K562 (cell line): ENCODE data around the gene ZNF330.

ENCODE experiments used
- CAMTA2 ChIP-seq: fragments of 250-450 bp; sonication (Bioruptor Pico); conservative IDR thresholded peaks from 2 replicates; pipeline ENCODE4 v1.5.1; 2022
- CHD2 ChIP-seq: IDR thresholded peaks from 2 replicates; pipeline ENCODE4 v1.6.1; 2011; ENCODE audit warnings: low read depth, low read length
- HMG20A ChIP-seq: fragments of 450-650 bp; formaldehyde crosslinking; conservative IDR thresholded peaks from 2 replicates; pipeline ENCODE4 v1.4.0; 2020; ENCODE audit warnings: mild to moderate bottlenecking, mixed read lengths
- NRF1 ChIP-seq, 2 experiments: fragments of 450-650 bp; IDR thresholded peaks in 1 of 2; conservative IDR thresholded peaks in 1 of 2; 2 replicates each; pipeline ENCODE4 v1.6.1; 2014; ENCODE audit warnings: mild to moderate bottlenecking in 2 of 2
- RCOR1 ChIP-seq, 2 experiments: IDR thresholded peaks; 2 replicates each; pipeline ENCODE4 v1.6.1; 2012; ENCODE audit warnings: low read depth in 2 of 2, low read length in 2 of 2, borderline replicate concordance in 1 of 2, improper control_type of control experiment in 1 of 2
- SPI1 ChIP-seq: IDR thresholded peaks from 2 replicates; pipeline ENCODE4 v1.6.1; 2011; ENCODE audit warnings: low read depth, low read length, control low read depth, borderline replicate concordance
- SREBF2 ChIP-seq: sonication (generic); formaldehyde crosslinking; IDR thresholded peaks from 2 replicates; pipeline ENCODE4 v1.4.0; 2020; ENCODE audit warnings: mild to moderate bottlenecking, missing genetic modification reagents
- ZNF76 ChIP-seq: fragments of 250-450 bp; sonication (Bioruptor Pico); IDR thresholded peaks from 2 replicates; pipeline ENCODE4 v1.4.0; 2020; ENCODE audit warnings: mild to moderate bottlenecking, moderate library complexity, borderline replicate concordance
- TF ChIP-seq, protein P1 (sequence below): fragments of 250-450 bp; sonication (Bioruptor Pico); IDR thresholded peaks from 2 replicates; pipeline ENCODE4 v1.5.1; 2021; ENCODE audit warnings: mild to moderate bottlenecking
- TF ChIP-seq, protein P2 (sequence below), 2 experiments: fragments of 450-650 bp in 1 of 2; sonication (generic) in 1 of 2; formaldehyde crosslinking in 1 of 2; IDR thresholded peaks in 1 of 2; conservative IDR thresholded peaks in 1 of 2; 2 replicates each; pipeline versions ENCODE4 v1.6.1 to v1.8.1; 2016 to 2023; ENCODE audit warnings: mild to moderate bottlenecking in 2 of 2, moderate library complexity in 2 of 2, inconsistent platforms in 1 of 2, missing genetic modification reagents in 1 of 2
- TF ChIP-seq, protein P3 (sequence below), 3 experiments: IDR thresholded peaks in 2 of 3; conservative IDR thresholded peaks in 1 of 3; 2 replicates each; pipeline ENCODE4 v1.5.1; 2011 to 2012; ENCODE audit warnings: low read length in 3 of 3, mild to moderate bottlenecking in 3 of 3, control low read depth in 2 of 3, improper control_type of control experiment in 1 of 3, inconsistent platforms in 1 of 3, low read depth in 1 of 3, mixed read lengths in 1 of 3, moderate library complexity in 1 of 3; ENCODE audit not compliant: insufficient read depth in 2 of 3
- TF ChIP-seq, protein P4 (sequence below): sonication (generic); formaldehyde crosslinking; IDR thresholded peaks from 2 replicates; pipeline ENCODE4 v1.8.1; 2023; ENCODE audit warnings: mild to moderate bottlenecking, missing genetic modification reagents
- TF ChIP-seq, protein P5 (sequence below): sonication (generic); formaldehyde crosslinking; IDR thresholded peaks from 2 replicates; pipeline ENCODE4 v1.8.1; 2023; ENCODE audit warnings: mild to moderate bottlenecking, missing genetic modification reagents, moderate library complexity

DNA sequence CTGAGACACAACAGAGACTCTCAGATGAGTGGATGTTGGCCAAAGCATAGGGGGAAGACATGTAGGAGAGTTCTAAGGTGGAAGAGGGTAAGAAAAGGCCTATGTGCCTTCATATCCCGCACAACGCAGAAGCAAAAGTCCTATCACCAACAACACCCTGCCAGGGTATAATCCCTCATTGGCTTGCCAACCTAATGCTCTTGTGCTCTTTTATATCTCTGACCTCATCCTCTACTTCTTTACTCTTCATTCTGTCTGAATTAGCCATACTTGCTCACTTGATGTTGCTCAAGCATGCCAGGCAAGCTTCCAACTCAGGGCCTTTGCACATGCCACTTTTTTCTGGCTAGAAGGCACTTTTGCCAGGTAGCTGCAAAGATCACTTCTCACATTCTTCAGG, 28.1 kb upstream of the ZNF330 start:
- TF ChIP-seq CHD2 (no peak), SPI1 (no peak), SREBF2 (CRISPR knock-in tag) (no peak), ZNF76 (CRISPR knock-in tag) (no peak), NRF1 (conservative IDR thresholded peaks at IDR 0.05 in 1 of 2, IDR thresholded peaks at IDR 0.05 in 1 of 2) (no peak), HMG20A (CRISPR knock-in tag) (no peak), CAMTA2 (CRISPR knock-in tag) (no peak), RCOR1 (IDR thresholded peaks at IDR 0.05; ENCODE audit: borderline replicate concordance in 1 of 2, low read depth in 2 of 2, low read length in 2 of 2) (no peak)
- TF ChIP-seq, protein P1, sequence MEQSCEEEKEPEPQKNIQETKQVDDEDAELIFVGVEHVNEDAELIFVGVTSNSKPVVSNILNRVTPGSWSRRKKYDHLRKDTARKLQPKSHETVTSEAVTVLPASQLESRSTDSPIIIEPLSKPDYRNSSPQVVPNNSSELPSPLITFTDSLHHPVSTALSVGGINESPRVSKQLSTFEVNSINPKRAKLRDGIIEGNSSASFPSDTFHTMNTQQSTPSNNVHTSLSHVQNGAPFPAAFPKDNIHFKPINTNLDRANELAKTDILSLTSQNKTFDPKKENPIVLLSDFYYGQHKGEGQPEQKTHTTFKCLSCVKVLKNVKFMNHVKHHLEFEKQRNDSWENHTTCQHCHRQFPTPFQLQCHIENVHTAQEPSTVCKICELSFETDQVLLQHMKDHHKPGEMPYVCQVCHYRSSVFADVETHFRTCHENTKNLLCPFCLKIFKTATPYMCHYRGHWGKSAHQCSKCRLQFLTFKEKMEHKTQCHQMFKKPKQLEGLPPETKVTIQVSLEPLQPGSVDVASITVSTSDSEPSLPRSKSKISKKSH = no peak
- TF ChIP-seq, protein P2, sequence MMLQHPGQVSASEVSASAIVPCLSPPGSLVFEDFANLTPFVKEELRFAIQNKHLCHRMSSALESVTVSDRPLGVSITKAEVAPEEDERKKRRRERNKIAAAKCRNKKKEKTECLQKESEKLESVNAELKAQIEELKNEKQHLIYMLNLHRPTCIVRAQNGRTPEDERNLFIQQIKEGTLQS (IDR thresholded peaks at IDR 0.05) = no peak
- TF ChIP-seq, protein P2 (CRISPR knock-in tag; conservative IDR thresholded peaks at IDR 0.05) = no peak
- TF ChIP-seq, protein P3, sequence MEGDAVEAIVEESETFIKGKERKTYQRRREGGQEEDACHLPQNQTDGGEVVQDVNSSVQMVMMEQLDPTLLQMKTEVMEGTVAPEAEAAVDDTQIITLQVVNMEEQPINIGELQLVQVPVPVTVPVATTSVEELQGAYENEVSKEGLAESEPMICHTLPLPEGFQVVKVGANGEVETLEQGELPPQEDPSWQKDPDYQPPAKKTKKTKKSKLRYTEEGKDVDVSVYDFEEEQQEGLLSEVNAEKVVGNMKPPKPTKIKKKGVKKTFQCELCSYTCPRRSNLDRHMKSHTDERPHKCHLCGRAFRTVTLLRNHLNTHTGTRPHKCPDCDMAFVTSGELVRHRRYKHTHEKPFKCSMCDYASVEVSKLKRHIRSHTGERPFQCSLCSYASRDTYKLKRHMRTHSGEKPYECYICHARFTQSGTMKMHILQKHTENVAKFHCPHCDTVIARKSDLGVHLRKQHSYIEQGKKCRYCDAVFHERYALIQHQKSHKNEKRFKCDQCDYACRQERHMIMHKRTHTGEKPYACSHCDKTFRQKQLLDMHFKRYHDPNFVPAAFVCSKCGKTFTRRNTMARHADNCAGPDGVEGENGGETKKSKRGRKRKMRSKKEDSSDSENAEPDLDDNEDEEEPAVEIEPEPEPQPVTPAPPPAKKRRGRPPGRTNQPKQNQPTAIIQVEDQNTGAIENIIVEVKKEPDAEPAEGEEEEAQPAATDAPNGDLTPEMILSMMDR (IDR thresholded peaks at IDR 0.05 in 2 of 3, conservative IDR thresholded peaks at IDR 0.05 in 1 of 3; ENCODE audit: insufficient read depth in 2 of 3, low read depth in 1 of 3, low read length in 3 of 3) = no peak
- TF ChIP-seq, protein P4, sequence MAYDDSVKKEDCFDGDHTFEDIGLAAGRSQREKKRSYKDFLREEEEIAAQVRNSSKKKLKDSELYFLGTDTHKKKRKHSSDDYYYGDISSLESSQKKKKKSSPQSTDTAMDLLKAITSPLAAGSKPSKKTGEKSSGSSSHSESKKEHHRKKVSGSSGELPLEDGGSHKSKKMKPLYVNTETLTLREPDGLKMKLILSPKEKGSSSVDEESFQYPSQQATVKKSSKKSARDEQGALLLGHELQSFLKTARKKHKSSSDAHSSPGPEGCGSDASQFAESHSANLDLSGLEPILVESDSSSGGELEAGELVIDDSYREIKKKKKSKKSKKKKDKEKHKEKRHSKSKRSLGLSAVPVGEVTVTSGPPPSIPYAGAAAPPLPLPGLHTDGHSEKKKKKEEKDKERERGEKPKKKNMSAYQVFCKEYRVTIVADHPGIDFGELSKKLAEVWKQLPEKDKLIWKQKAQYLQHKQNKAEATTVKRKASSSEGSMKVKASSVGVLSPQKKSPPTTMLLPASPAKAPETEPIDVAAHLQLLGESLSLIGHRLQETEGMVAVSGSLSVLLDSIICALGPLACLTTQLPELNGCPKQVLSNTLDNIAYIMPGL (CRISPR knock-in tag) = no peak
- TF ChIP-seq, protein P5, sequence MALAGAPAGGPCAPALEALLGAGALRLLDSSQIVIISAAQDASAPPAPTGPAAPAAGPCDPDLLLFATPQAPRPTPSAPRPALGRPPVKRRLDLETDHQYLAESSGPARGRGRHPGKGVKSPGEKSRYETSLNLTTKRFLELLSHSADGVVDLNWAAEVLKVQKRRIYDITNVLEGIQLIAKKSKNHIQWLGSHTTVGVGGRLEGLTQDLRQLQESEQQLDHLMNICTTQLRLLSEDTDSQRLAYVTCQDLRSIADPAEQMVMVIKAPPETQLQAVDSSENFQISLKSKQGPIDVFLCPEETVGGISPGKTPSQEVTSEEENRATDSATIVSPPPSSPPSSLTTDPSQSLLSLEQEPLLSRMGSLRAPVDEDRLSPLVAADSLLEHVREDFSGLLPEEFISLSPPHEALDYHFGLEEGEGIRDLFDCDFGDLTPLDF (CRISPR knock-in tag) = no peak
